Skin of body (tissue), 2 donors: ENCODE data around the gene THSD7A. TPM values are rescaled to one million over a fixed set of nuclear protein-coding genes. Genes with fewer than 3 reads are reported as not detected.

Source experiments
- DNase-seq: peaks from one replicate; lab custom pipeline; 2025; lab: John Stamatoyannopoulos, UW
- total RNA-seq: library from RNA; depleted of rRNA; stranded (reverse); fragments of >200 nt; gene quantifications from one replicate; pipeline ENCODE4 v1.2.3, GENCODE V29; 2014

The THSD7A gene
- total RNA-seq, 1 donor from 2014 or later = 6.9 TPM

- DNase-seq = no peak
Observed at GRCh38 chr7:11335947-11336346, 496.1 kb downstream of the THSD7A start.

- DNase-seq = no peak
Observed at GRCh38 chr7:11332865-11333228, 499.2 kb downstream of the THSD7A start.

DNA sequence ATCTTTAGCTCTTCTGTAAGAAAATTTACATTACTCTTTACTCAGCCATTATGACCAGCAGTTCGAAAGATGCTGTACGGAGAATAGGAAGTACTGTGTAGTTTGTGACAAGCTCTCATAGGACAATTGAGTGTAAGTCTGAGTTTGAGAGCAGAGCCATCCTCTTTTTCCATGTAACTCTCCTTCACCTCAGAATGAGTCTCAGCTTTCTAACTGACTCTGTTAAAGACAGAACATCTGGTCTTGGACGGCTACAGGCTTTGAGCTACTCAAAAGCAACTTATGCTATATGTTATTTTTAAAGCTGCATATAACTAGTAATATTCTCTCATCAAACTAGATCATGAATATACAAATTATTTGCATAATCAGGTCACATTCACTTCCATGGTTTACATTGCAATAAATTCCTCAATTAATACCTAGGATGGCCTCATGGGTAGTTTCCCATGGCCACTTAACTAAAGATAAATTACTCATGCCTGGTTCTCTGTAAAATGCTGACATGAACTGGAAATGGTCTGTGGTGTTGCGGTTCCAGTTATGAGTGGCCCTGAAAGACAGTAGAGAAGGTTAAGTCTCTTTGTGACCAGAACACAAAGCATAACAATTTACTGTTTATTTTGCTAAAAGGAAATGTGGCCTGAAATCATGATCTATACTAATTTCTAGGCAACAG lies 499.7 kb downstream of the THSD7A start:
- no peak for DNase-seq

DNA sequence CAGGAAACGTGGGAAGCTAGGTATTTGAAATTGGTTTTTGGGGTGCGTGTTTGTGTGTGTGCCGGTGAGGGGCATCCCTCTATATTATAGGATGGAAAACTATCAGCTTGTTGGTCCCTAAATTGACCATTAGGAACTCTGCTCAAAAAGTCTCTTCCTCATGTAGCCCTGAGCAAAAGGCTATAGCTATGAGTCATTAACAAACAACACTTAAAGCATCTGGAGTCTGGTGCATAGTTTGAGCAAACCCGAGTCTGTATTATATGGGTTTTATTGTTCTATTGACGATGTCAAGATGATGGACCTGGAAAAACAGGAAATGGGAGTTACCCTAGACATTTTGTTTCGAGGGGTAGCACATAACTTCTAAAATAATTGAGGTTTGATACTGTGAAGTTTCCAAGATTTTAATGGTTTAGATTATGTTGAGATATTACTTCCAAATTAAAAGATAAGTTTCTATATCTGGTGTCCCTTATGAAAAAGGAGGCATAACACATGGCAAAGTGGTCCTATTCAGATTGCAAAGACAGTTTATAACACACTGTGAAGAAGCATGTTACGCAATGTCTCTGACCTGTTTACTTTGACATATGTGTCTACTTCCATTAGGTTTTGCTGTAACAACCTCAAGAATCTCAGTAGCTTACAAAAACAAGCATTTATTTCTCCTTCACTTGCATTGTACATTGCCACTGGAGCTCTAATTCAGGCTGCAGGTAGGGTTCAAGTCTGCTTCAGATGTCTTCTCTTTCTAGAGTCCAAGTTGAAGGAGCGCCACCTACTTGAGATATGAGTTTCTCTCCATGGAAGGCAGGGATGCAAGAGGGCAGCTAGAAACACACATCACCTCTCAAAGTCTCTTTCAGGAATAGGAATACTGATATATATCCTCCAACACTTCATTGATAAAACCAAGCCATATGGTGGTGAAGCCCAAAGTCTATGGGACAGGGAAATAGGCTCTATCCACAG lies 500.6 kb downstream of the THSD7A start:
- DNase-seq = no peak

DNA sequence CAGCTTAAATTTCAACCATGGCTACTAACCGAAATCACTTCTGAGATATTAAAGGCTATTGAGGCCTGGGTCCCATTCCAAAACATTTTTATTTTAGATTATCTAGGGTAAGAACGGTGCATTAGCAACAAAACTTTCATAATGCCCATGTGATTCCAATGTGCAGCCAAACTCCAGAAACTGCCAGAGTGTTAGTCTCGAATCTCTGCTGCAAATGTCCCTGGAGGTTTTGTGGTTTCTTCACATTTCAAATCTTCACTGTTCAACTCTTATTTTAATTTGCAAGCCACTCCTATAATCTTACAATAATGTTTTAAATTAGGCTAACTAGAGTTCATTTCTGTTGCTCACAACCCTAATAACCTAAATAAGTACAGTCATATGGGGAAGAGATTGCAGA lies 501.3 kb downstream of the THSD7A start:
- no peak for DNase-seq

DNA sequence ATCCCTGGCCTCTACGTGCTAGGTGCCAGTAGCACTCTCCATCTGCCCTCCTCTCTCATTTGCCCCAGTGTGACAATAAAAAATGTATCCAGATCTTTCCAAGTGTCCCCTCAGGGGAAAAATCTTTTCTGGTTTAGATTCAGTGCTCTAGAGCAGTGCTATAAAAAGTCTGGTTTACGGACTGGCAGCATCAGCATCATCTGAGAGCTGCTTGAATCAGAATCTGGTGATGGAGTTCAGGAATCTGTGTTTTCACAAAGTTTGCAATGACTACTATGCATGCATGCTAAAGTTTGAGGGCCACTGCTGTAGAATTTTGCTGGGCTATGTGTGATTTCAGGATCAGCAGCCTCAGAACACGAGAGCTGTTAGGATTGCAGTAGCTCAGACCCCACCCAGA lies 501.8 kb downstream of the THSD7A start:
- DNase-seq = no peak

DNA sequence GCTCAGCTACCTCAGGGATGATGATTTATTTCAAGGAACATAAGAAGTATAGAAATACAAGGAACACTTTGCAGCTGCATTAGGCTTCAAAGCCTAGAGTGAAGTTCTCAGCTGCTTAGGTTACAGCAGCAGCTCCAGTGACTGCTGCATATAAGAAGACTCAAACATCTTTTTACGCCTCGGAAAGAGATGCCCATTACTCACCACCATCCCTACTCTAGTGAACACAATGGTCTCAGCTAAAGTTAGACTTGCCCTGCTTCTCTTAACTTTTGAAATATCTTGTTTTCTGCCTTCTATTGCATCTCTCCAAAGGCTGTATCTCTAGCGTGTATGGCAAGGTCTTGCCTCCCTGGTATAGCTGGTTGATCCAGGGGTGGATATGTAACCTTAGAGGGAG lies 502.4 kb downstream of the THSD7A start:
- no peak for DNase-seq

DNA sequence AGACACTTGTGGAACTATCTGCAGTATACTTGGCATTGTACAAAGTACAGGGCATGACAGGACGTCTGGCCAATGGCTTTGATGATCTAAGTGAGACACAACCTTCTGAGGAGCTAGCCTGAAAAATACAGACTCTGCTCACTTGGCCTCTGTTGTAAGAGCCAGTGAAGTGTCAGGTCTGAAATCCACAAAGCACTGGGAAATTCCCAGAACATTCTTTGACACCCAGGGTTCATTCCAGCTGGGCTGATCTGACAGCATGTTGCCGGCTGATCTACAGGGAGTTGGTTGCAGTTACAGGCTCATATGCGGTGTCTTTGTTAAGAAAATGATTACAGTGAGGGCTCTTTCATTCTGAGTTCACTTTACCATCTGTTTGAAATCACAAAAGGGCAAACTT lies 503.7 kb downstream of the THSD7A start:
- DNase-seq = no peak

- no peak for DNase-seq
Observed at GRCh38 chr7:11327633-11328032, 504.4 kb downstream of the THSD7A start.
